D721Med (cell line): ENCODE results near the gene TMEM80.

Experiments
- DNase-seq: peaks from one replicate; pipeline ENCODE4 v3.0.0; 2011; ENCODE audit warnings: low spot score; ENCODE audit not compliant: insufficient read length
- FAIRE-seq: peaks from 2 replicates; lab custom pipeline; 2011; peaks lifted over from hg19 to GRCh38; lab: Jason Lieb, UNC
- CTCF ChIP-seq: IDR thresholded peaks from 2 replicates; pipeline ENCODE4 v1.5.1; 2012; ENCODE audit warnings: mild to moderate bottlenecking, control low read depth; ENCODE audit not compliant: insufficient read depth; ENCODE audit errors: missing control alignments

The TMEM80 gene

GRCh38 chr11:723120-723883 is 27.7 kb downstream of the TMEM80 start:
- DNase-seq = no peak
- FAIRE-seq = no peak
- peak; percentile 57 for TF ChIP-seq CTCF

- no peak for FAIRE-seq
- no peak for DNase-seq
These were observed 28.6 kb downstream of the TMEM80 start for GRCh38 chr11:724049-724777.

GRCh38 chr11:724778-725386 is 29.3 kb downstream of the TMEM80 start:
- TF ChIP-seq CTCF = no peak
- FAIRE-seq (no peak), DNase-seq (no peak)

More at GRCh38 chr11:724049-724777, 28.6 kb downstream of the TMEM80 start:
- no peak for TF ChIP-seq CTCF

- TF ChIP-seq CTCF = no peak
- FAIRE-seq = no peak
- no peak for DNase-seq
These were observed 30.1 kb downstream of the TMEM80 start for GRCh38 chr11:725624-726202.

GRCh38 chr11:726278-727220 is 30.9 kb downstream of the TMEM80 start:
- TF ChIP-seq CTCF = no peak
- FAIRE-seq = no peak
- no peak for DNase-seq

GRCh38 chr11:727281-727701 is 31.7 kb downstream of the TMEM80 start:
- DNase-seq = no peak
- TF ChIP-seq CTCF = no peak
- no peak for FAIRE-seq
